SK-N-SH (cell line): ENCODE results near the gene CAMTA2. TPM values are rescaled to one million over a fixed set of nuclear protein-coding genes. Genes with fewer than 3 reads are reported as not detected.
"Not testable (repeated sequence)": the region's sequence is repeated elsewhere in the genome, so short reads cannot be mapped to it uniquely, and the experiment has no call there.

ENCODE experiments used
- CTCF ChIA-PET: fragments of 300-600, 350-600 bp; formaldehyde crosslinking; extraction: SDS; loops from one replicate; lab custom pipeline; 2021; lab: Yijun Ruan, JAX
- POLR2A ChIA-PET: fragments of 350-600 bp; sonication (Branson Sonifier 250); formaldehyde crosslinking; extraction: SDS; loops from one replicate; lab custom pipeline; 2020; ENCODE audit warnings: antibody characterized with exemption, inconsistent platforms; lab: Yijun Ruan, JAX
- DNase-seq: peaks from one replicate; pipeline ENCODE4 v3.0.0; 2012
- H2AFZ ChIP-seq: fragments of 200-600 bp; sonication (generic); 2 replicates; pipeline ENCODE4 v1.8.1; 2016; ENCODE audit warnings: antibody characterized with exemption, mild to moderate bottlenecking, low read depth
- H3F3A ChIP-seq: fragments of 200-600 bp; sonication (generic); replicated peaks from 2 replicates; pipeline ENCODE3; 2016; ENCODE audit warnings: antibody characterized with exemption, mild to moderate bottlenecking; ENCODE audit not compliant: insufficient read depth
- H3K27ac ChIP-seq, 2 experiments: fragments of 200-500 bp in 1 of 2; fragments of 200-600 bp in 1 of 2; sonication (Bioruptor generic) in 1 of 2; sonication (generic), shearing (Covaris generic) in 1 of 2; 2 replicates each; pipeline versions ENCODE4 v1.5.1 to v1.6.1; 2014 to 2016; ENCODE audit warnings: low read depth in 2 of 2, inconsistent platforms in 1 of 2, low read length in 1 of 2, mild to moderate bottlenecking in 1 of 2, mixed read lengths in 1 of 2
- H3K27me3 ChIP-seq: fragments of 200-600 bp; sonication (generic), shearing (Covaris generic); 2 replicates; pipeline ENCODE4 v1.6.1; 2016; ENCODE audit warnings: mixed run types; ENCODE audit not compliant: insufficient read depth
- H3K36me3 ChIP-seq, 2 experiments: fragments of 200-500 bp in 1 of 2; fragments of 200-600 bp in 1 of 2; sonication (Bioruptor generic) in 1 of 2; sonication (generic) in 1 of 2; replicated peaks in 1 of 2; 2 replicates each; pipeline versions ENCODE3 to v1.5.1; 2014 to 2016; ENCODE audit warnings: low read length in 1 of 2, mild to moderate bottlenecking in 1 of 2; ENCODE audit not compliant: insufficient read depth in 2 of 2, control insufficient read depth in 1 of 2
- H3K4me1 ChIP-seq, 2 experiments: fragments of 200-500 bp in 1 of 2; fragments of 200-600 bp in 1 of 2; sonication (Bioruptor generic) in 1 of 2; sonication (generic), shearing (Covaris generic) in 1 of 2; 2 replicates each; pipeline versions ENCODE4 v1.5.1 to v1.6.1; 2014 to 2016; ENCODE audit warnings: low read depth in 1 of 2, low read length in 1 of 2, mixed run types in 1 of 2; ENCODE audit not compliant: insufficient read depth in 2 of 2, control insufficient read depth in 1 of 2
- H3K4me2 ChIP-seq: fragments of 200-600 bp; sonication (generic), shearing (Covaris generic); 2 replicates; pipeline ENCODE4 v1.6.1; 2017; ENCODE audit warnings: mixed run types
- H3K4me3 ChIP-seq, 2 experiments: fragments of 200-500 bp in 1 of 2; fragments of 200-600 bp in 1 of 2; sonication (Bioruptor generic) in 1 of 2; sonication (generic), shearing (Covaris generic) in 1 of 2; 2 replicates each; pipeline versions ENCODE4 v1.5.1 to v1.8.1; 2014 to 2016; ENCODE audit warnings: low read depth in 2 of 2, inconsistent platforms in 1 of 2, low read length in 1 of 2, mild to moderate bottlenecking in 1 of 2, mixed read lengths in 1 of 2, moderate library complexity in 1 of 2
- H3K79me2 ChIP-seq: fragments of 200-600 bp; sonication (generic); 2 replicates; pipeline ENCODE4 v1.8.1; 2017; ENCODE audit warnings: mild to moderate bottlenecking; ENCODE audit not compliant: insufficient read depth
- H3K9ac ChIP-seq: fragments of 200-600 bp; sonication (generic); 2 replicates; pipeline ENCODE4 v1.6.1; 2017; ENCODE audit warnings: mixed run types
- H3K9me2 ChIP-seq: fragments of 200-600 bp; sonication (generic); 2 replicates; pipeline ENCODE4 v1.6.1; 2017; ENCODE audit warnings: mixed run types
- H3K9me3 ChIP-seq: fragments of 200-600 bp; sonication (generic); 2 replicates; pipeline ENCODE4 v1.6.1; 2017; ENCODE audit warnings: mixed run types, mild to moderate bottlenecking, moderate library complexity
- H4K20me1 ChIP-seq: fragments of 200-600 bp; sonication (generic); 2 replicates; pipeline ENCODE4 v1.6.1; 2017; ENCODE audit warnings: mild to moderate bottlenecking, mixed run types; ENCODE audit not compliant: insufficient read depth
- CTCF ChIP-seq: fragments of 200-600 bp; sonication (generic); IDR thresholded peaks from 2 replicates; pipeline ENCODE4 v1.6.1; 2017; ENCODE audit warnings: antibody characterized with exemption, mild to moderate bottlenecking, moderate library complexity
- ELF1 ChIP-seq: IDR thresholded peaks from 2 replicates; pipeline ENCODE4 v1.4.0; 2012
- EP300 ChIP-seq, 2 experiments: IDR thresholded peaks; 2 replicates each; pipeline versions ENCODE4 v1.4.0 to v1.6.1; 2012; ENCODE audit warnings: borderline replicate concordance in 1 of 2, low read depth in 1 of 2, low read length in 1 of 2
- EZH2phosphoT487 ChIP-seq: fragments of 200-600 bp; sonication (generic); IDR thresholded peaks from 2 replicates; pipeline ENCODE4 v1.6.1; 2017; ENCODE audit warnings: low read depth, mixed run types, mild to moderate bottlenecking, antibody characterized with exemption, moderate library complexity, borderline replicate concordance
- FOSL2 ChIP-seq: IDR thresholded peaks from 2 replicates; pipeline ENCODE4 v1.4.0; 2012; ENCODE audit warnings: low read depth, mild to moderate bottlenecking, moderate library complexity, borderline replicate concordance
- GABPA ChIP-seq: IDR thresholded peaks from 2 replicates; pipeline ENCODE4 v1.4.0; 2012; ENCODE audit warnings: low read depth, mild to moderate bottlenecking
- GATA2 ChIP-seq: sonication (generic); formaldehyde crosslinking; IDR thresholded peaks from 2 replicates; pipeline ENCODE4 v1.5.0; 2020; ENCODE audit warnings: mild to moderate bottlenecking, missing genetic modification reagents
- MAX ChIP-seq: IDR thresholded peaks from 2 replicates; pipeline ENCODE4 v1.4.0; 2012; ENCODE audit warnings: low read depth
- NFIC ChIP-seq: IDR thresholded peaks from 2 replicates; pipeline ENCODE4 v1.4.0; 2012; ENCODE audit warnings: borderline replicate concordance
- NRF1 ChIP-seq: IDR thresholded peaks from 2 replicates; pipeline ENCODE4 v1.6.1; 2012; ENCODE audit warnings: low read depth, mild to moderate bottlenecking, low read length
- REST ChIP-seq: IDR thresholded peaks from 2 replicates; pipeline ENCODE4 v1.6.1; 2012; ENCODE audit warnings: mild to moderate bottlenecking, low read depth, low read length, moderate library complexity
- RXRA ChIP-seq: IDR thresholded peaks from 2 replicates; pipeline ENCODE4 v1.4.0; 2012; ENCODE audit warnings: low read depth, mild to moderate bottlenecking, borderline replicate concordance
- TAF1 ChIP-seq: IDR thresholded peaks from 2 replicates; pipeline ENCODE4 v1.6.1; 2012; ENCODE audit warnings: low read depth, mild to moderate bottlenecking, low read length, moderate library complexity, borderline replicate concordance
- TCF12 ChIP-seq: IDR thresholded peaks from 2 replicates; pipeline ENCODE4 v1.4.0; 2012
- TEAD4 ChIP-seq: IDR thresholded peaks from 2 replicates; pipeline ENCODE4 v1.4.0; 2012; ENCODE audit warnings: mild to moderate bottlenecking, borderline replicate concordance; ENCODE audit not compliant: insufficient read depth
- USF2 ChIP-seq: fragments of 150-350 bp; IDR thresholded peaks from 2 replicates; pipeline ENCODE4 v1.6.1; 2017; ENCODE audit warnings: antibody characterized with exemption, low read length, low read depth, borderline replicate concordance
- YY1 ChIP-seq: IDR thresholded peaks from 2 replicates; pipeline ENCODE4 v1.4.0; 2012; ENCODE audit warnings: low read depth, mild to moderate bottlenecking
- ZBTB33 ChIP-seq: IDR thresholded peaks from 2 replicates; pipeline ENCODE4 v1.4.0; 2012; ENCODE audit warnings: low read depth, borderline replicate concordance
- WGBS: methylation state at CpG from one replicate; pipeline ENCODE4 v1.1.6; 2017; ENCODE audit warnings: low lambda C conversion rate; 5-methylcytosine and 5-hydroxymethylcytosine counted together
- polyA plus RNA-seq, 3 experiments: library from polyadenylated mRNA; depleted of rRNA; stranded (reverse); fragments of >200 nt; gene quantifications; 2 replicates each; pipeline ENCODE4 v1.2.3, GENCODE V29; 2012

CAMTA2 gene
- polyA plus RNA-seq, 1 of the 3 experiments (the other 2 are of a cell fraction), result 27.0 TPM

- H2AFZ ChIP-seq, result no peak overlapping the region
- H3F3A ChIP-seq, result no peaks in the 10 kb centered on the region
- no peak overlapping the region for H3K4me3 ChIP-seq
- ChIA-PET POLR2A (no interaction called here), CTCF (interaction anchor here (1.3 to 1.5 kb wide), 2 partner anchors 9 to 20 kb away, joined by 5 read pairs; no protein-coding TSS in a partner anchor)
- 98% methylated on average over 18 of the region's 18 CpGs for WGBS
- DNase-seq, result no peak
- H3K9me3 ChIP-seq, result no peaks in the 10 kb centered on the region
- no peaks in the 10 kb centered on the region for H3K79me2 ChIP-seq
- H3K9ac ChIP-seq, result no peak overlapping the region
- H3K9me2 ChIP-seq, result no peaks in the 10 kb centered on the region
- H3K4me2 ChIP-seq, result no peak overlapping the region
- peaks cover 0 to 4% of the 10 kb centered on the region in 2 experiments for H3K36me3 ChIP-seq
- peaks cover 0 to under 1% of the 10 kb centered on the region in 2 experiments; a peak in 1 of 4 replicates for H3K4me1 ChIP-seq
- TF ChIP-seq MAX (no peak), GATA2 (no peak), YY1 (no peak), NRF1 (no peak), REST (no peak), ELF1 (no peak), GABPA (no peak), USF2 (no peak), ZBTB33 (no peak), TAF1 (no peak), EP300 (IDR thresholded peaks at IDR 0.05; ENCODE audit: borderline replicate concordance in 1 of 2, low read depth in 1 of 2, low read length in 1 of 2) (no peak), TEAD4 (no peak), FOSL2 (no peak), RXRA (no peak), CTCF (no peak), TCF12 (no peak), NFIC (no peak), EZH2phosphoT487 (no peak)
- H3K27ac ChIP-seq, result no peak overlapping the region
- H3K27me3 ChIP-seq, result no peaks in the 10 kb centered on the region
- no peaks in the 10 kb centered on the region for H4K20me1 ChIP-seq
Observed at GRCh38 chr17:4928881-4929280, 58.6 kb downstream of the CAMTA2 start.

GRCh38 chr17:4926577-4927335 lies 60.7 kb downstream of the CAMTA2 start:
- DNase-seq, H3K27me3 ChIP-seq, H3K9ac ChIP-seq, H2AFZ ChIP-seq, H3K4me2 ChIP-seq, H3K4me3 ChIP-seq, H3K36me3 ChIP-seq, H3F3A ChIP-seq, H3K27ac ChIP-seq, H3K79me2 ChIP-seq, H3K4me1 ChIP-seq, H3K9me3 ChIP-seq, H4K20me1 ChIP-seq, H3K9me2 ChIP-seq: not testable (repeated sequence)
- WGBS, result 91% methylated on average over 24 of the region's 24 CpGs
- CTCF ChIA-PET, result interaction anchor here (1.4 kb wide), 1 partner anchor 18 kb away, joined by 9 read pairs; no protein-coding TSS in a partner anchor
- POLR2A ChIA-PET, result interaction anchor here (0.5 to 0.6 kb wide), 2 partner anchors 100 to 187 kb away, joined by 3 read pairs; partner anchors contain the start of gene ZMYND15
